HG03354 (cell line): ENCODE measurements around the gene HLTF.
A peak's percentile ranks its signal among the peaks of the same experiment; 100 is the strongest.
"Not testable (repeated sequence)": the region's sequence is repeated elsewhere in the genome, so short reads cannot be mapped to it uniquely, and the experiment has no call there.

Source experiments
- ATAC-seq: cut with Tn5 transposase; IDR thresholded peaks from one replicate; pipeline ENCODE4 v1.9.1; 2021; ENCODE audit warnings: mild to moderate bottlenecking; ENCODE audit not compliant: unreplicated experiment, poor library complexity, severe bottlenecking

Gene HLTF, protein sequence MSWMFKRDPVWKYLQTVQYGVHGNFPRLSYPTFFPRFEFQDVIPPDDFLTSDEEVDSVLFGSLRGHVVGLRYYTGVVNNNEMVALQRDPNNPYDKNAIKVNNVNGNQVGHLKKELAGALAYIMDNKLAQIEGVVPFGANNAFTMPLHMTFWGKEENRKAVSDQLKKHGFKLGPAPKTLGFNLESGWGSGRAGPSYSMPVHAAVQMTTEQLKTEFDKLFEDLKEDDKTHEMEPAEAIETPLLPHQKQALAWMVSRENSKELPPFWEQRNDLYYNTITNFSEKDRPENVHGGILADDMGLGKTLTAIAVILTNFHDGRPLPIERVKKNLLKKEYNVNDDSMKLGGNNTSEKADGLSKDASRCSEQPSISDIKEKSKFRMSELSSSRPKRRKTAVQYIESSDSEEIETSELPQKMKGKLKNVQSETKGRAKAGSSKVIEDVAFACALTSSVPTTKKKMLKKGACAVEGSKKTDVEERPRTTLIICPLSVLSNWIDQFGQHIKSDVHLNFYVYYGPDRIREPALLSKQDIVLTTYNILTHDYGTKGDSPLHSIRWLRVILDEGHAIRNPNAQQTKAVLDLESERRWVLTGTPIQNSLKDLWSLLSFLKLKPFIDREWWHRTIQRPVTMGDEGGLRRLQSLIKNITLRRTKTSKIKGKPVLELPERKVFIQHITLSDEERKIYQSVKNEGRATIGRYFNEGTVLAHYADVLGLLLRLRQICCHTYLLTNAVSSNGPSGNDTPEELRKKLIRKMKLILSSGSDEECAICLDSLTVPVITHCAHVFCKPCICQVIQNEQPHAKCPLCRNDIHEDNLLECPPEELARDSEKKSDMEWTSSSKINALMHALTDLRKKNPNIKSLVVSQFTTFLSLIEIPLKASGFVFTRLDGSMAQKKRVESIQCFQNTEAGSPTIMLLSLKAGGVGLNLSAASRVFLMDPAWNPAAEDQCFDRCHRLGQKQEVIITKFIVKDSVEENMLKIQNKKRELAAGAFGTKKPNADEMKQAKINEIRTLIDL

DNA sequence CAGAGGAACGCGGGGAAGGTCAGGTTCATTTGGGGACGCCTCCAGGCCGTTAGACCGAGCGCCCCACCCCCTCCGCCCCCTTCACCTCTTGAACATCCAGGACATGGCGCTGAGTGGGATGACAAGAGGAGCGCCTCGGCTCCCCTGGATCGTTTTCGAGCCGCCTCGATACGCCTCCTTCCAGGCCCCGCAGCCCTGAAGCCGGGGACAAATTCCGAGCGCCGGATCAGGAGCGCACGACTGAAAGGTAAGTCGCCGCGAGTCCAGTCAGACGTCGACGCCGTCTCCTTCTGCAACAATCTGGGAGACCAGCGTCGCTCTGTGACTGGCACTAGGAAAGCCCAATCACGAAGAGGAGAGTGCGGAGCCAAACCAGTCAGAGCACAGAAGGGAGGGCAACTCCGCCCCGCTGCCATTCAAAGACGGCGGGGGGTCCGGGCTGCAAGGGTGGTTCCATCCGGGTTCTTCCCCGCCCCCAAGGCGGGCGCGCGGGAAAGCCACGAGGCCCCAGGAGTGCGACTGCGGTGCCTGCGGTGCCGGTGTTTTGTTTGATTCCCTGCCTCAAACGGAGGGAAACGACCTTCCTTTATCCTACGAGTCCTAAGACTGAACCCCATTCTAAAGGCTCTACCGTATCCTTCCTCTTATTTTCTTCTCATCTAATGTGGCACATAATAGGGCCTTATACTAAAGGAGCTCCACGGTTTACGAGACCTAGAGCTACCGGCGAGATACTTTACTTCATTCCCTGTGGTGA, at the start of gene HLTF:
Gene HLTF (minus strand): TSS at position 302 of the 757 bp plus-strand sequence. CDS start 197 bp downstream, at position 105.
- peak; percentile 99 for ATAC-seq

DNA sequence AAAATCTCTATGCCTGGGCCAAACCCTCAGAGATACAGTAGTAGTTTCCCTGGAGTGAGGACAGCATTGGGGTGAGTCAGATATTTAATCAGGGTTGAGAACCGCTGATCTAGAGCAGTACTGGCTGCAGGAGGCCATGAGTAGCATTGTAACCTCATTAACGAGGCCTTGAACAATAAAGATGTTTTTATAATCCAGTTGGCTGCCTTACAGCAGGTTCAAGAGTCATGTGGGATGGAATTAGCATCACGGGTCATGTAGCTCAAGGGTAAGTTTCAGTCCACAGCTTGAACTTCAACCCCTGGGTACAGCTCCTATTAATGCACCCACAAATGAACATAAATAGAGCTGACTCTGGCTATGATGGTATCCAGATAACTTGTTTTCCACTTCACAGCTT, 48.2 kb upstream of the HLTF start:
- ATAC-seq, result no peak

DNA sequence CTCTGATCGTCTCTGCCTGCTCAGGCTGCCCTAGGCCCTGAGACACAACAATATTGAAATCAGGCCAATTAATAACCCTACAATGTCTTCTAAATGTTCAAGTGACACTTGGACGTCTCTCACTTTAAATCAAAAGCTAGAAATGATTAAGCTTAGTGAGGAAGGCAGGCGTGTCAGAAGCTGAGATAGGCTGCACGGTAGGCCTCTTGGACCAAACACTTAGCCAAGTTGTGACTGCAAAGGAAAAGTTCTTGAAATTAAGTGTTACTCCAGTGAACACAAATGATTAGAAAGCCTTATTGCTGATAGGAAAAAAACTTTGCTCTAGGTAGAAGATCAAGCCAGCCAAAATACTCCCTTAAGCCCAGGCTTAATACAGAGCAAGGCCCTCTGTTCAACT, 45.3 kb upstream of the HLTF start:
- ATAC-seq, result no peak

DNA sequence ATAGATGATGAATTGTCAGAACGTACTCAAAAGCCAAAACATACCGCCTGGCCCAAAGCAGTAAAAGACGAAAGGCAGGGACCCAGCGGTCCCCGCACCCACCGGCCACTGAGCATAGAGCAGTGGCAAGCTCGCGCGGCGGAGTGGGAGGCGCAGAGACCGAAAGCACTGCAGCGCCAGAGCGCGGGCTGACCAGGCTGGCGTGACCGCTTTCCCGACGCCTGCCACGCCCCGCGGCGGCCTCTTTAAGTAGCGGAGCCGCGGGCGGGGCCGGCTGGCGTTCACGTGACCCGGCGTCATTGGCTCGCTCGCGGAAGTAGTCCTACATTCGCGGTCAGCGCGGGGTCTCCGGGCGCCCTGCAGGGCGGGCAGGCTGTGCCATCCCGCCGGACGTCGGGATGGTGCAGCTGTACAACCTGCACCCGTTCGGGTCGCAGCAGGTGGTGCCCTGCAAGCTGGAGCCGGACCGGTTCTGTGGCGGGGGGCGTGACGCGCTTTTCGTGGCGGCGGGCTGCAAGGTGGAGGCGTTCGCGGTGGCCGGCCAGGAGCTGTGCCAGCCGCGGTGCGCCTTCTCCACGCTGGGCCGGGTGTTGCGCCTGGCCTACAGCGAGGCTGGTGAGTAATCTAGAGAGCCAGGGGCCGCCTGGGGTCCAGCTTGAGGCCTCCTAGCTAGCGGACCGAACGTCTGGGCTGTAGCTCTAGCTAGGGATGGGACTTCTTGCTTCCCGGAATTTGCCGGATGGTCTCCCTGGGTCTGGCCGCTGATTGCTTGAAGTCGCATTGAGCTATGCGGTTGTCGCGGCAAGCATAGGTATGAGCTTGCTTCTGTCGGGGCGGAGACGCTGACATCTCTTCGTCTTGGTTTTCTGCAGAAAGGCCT, 43.2 kb upstream of the HLTF start, which contains the start of gene HPS3:
Gene HPS3 (plus strand): TSS at position 313 of the 880 bp plus-strand sequence. CDS start 86 bp downstream, at position 399.
- ATAC-seq, result peak; percentile 95

DNA sequence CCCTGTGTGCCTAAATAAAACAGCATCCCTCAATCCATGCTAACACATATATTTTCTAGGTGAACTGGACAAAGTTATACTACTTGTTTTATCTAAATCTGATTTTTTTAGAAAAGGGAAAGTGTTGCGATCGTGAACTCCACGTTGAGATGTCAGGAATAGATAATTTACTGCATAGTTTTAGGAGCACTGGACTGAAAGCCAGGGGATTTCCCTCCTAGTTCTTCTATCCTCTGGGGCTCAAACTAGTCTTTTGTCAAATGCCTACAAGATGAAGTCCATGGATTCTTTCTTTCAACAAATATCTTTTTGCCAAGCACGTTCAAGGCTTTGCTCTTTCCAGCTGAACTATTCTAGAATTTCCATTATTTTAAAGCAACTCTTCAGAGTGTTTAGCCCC, 42.5 kb upstream of the HLTF start:
- peak; percentile 2 for ATAC-seq

DNA sequence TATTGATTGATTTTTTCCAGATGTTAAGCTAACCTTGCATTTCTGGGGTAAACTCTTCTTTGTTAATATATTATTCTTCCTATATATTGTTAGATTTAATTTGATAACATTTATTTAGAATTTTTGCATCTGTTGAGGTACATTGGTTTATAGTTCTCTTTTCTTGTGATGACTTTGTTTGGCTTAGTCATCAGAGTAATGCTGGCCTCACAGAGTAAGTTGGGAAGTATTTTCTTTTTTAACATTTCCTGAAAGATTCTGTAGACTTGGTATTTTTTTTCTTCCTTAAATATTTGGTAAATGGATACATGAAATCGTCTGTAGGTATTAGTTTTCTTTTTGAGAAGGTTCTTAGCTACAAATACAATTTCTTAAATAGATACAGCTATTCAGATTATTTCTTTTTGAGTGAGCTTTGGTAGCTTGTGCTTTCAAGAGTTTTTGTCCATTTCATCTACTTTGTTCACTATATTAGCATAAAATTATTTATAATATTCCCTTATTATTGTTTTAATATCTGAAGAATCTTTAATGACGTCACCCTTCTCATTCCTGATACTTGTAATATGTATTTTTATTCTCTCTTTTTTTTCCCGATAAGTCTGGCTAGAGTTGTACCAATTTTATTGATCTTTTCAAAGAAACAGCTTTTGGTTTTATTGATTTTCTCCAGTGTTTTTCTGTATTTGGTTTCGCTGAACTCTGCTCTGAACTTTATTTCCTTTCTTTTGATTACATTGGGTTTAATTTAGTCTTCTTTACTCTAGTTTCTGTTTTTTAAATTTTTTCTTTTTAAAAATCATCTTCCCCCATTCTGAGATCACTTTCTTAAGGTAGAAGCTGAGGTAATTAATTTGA, 36.6 kb upstream of the HLTF start:
- ATAC-seq, result no peak

DNA sequence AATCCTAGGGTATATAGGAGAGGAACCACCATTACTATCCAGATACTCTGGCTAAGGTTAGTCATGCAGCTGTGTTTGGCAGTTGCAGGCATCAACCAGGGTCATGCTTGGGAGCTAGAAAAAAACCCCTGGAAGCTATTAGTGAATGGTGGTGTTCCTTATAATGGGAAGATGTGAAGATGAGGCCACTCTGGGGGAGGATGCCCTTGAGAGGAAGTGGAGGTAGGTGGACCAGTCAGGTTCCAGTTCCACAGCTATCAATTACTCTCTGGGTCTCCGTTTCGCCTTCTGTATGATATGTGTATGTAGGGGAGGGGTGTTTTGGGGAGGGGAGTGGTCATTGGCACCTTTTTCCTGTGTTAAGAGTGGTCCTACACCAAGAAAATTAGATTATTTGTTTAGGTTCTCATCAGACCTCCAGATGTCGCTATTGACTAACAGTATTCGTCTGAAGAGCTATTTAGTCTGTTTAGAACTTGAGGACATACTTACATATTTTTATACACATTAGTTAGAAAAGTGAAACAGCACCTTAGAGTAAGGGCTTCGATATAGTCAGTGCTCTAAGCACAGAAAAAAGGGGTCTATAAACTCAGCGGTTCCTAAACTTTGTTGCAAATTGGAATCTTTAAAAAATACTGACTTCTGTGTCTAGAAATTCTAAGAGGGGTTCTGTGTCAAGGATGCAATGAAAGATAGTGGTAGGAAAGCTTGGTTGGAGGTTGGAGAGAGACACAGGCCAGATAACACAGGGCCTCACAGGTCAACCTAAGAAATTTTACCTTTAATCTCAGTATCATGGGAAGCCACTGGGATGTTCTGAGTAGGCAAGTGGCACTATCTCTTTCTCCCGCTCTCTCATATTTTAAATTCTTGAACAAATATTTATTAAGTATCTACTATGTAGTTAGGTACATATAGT, 34.0 kb upstream of the HLTF start:
- ATAC-seq, result peak; percentile 87

DNA sequence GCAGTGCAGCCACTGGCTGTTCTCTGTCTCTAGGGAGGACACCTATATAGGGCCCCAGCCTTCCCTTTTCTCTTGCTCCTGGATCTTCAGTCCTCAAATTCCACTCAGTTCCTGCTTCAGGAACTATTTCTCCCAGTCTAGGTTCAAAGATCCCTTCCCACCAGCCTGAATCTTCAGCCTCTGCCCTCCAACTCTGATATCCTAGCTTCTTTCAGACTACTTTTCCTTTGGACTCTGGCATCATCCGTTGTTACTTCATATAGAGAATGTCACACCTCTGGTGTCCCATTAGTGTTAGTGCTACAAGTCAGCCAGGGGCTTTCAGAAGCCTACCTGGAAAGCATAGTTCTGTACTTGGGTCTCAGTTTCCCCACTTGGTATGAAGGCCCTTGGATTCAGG, 33.1 kb upstream of the HLTF start:
- no peak for ATAC-seq

DNA sequence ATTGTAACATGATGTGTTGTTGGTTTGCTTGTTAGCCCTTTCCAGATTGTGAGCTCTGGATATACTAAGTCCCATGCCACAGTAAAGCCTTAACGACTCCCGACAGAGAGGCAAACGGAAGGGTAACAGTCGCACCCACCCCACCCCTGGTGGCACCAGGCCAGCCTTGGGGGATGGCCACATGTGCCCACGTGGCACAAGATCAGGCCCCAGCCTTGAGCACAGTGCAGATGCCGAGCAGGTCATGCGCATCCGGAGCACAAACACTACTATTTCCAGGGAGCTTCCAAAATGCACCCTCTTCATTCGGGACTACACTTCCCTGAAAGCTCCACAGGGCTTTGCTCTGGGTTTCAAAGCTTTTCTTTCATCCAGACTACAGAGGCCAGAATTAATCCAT, 32.4 kb upstream of the HLTF start:
- no peak for ATAC-seq

DNA sequence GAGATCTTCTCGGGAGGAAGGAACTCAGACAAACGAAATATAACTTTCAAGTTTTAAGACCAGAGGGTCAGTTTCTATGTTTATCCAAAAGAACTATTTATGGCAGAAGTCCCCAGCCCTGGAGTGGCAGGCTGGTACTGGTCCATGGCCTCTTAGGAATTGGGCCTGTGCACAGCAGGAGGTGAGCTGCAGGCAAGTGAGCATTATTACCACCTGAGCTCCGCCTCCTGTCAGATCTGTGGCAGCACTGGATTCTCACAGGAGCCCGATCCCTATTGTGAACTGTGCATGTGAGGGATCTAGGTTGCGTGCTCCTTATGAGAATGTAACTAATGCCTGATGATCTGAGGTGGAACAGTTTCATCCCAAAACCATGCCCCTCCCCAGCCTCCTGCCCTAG, 28.8 kb upstream of the HLTF start:
- no peak for ATAC-seq

DNA sequence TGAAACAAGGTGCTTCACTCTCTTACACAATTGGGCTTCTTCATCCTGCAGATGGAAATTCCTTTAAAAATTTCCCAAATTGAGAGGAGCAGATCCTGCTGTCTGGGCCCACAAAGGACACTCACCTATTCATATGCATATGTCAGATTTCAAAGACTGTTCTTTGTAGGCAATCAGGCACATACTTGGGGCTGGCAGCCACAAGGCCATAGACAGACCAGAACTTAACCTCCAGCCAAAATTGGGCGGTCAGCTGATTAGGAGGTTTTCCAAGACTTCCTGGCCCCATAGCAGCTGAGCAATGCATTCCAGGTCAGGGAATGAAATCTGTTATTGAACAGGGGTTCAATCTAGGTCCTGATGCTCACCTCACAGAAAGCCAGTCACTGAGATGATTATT, 28.1 kb upstream of the HLTF start:
- no peak for ATAC-seq

DNA sequence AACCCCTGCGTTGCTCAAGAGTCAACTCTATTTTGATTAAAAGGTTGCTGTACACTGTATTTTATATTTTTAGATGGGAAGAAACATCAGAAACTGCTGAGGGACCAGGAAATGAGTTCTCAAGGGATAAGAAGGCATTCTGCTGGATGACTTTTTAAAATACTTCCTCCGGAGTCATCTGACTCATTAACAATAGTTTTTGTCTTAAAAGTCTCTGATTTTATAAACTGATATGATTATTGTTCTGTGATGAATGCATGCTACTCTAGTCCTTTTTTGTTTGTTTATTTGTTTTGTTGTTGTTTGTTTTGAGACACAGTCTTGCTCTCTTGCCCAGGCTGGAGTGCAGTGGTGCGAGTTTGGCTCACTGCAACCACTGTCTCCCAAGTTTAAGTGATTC, 18.2 kb upstream of the HLTF start:
- no peak for ATAC-seq

DNA sequence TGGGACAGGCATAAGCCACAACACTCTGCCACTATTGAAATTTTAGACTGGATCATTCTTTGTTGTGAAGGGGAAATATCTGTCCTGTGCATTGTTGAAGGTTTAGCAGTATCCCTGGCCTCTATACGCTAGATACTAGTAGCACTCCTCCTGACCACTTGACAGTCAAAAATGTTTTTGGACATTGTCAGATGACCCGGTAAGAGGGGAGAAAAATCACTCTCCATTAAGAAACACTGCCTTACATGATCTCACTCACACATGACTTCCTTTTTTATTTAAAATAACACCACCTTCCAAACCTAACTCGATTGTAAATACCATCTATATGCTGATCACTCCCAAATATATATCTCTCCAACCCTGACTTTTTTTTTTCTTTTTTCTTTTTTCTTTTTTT, 15.3 kb upstream of the HLTF start:
- ATAC-seq, result no peak

DNA sequence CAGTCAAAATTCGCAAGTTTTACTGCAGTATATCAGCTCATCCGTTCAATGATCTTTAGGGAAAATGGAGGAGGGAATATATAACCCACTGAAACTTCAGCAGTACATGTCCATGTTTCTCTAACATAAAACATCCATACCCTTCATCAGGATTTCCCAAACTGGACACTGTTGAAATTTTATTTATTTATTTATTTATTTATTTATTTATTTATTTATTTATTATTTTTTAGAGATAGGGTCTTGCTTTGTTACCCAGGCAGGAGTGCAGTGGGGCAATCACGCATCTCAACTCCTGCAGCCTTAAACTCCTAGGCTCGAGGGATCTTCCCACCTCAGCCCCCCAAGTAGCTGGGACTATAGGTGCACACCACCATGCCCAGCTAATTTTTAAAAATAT, 14.8 kb upstream of the HLTF start:
- ATAC-seq, result no peak

DNA sequence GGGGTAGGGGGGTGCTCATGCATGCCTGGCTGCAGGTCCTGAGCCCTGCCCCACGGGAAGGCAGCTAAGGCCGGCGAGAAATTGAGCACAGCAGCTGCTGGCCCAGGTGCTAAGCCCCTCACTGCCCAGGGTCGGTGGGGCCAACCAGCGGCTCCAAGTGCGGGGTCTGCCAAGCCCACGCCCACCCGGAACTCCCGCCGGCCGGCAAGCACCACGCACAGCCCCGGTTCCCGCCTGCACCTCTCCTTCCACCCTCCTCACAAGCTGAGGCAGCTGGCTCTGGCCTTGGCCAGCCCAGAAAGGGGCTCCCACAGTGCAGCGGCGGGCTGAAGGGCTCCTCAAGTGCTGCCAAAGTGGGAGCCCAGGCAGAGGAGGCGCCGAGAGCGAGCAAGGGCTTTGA, 11.7 kb upstream of the HLTF start:
- ATAC-seq, result not testable (repeated sequence)

DNA sequence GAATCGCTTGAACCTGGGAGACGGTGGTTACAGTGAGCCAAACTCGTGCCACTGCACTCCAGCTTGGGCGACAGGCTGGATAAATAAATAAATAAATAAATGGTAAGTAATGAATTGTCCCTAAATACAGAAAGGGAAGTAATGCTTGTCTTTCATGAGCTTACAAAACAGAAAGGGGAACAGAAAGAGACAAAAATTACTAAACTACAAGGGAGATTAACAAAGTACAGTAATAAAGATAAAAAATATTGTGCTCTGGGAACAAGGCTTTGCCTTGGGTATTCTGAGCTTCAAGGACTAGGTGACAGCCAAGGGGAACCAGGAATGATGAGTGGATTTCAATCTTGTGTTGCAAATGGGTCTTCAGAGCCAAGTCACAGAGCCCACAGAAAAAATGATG, 9.2 kb upstream of the HLTF start:
- peak; percentile 85 for ATAC-seq

DNA sequence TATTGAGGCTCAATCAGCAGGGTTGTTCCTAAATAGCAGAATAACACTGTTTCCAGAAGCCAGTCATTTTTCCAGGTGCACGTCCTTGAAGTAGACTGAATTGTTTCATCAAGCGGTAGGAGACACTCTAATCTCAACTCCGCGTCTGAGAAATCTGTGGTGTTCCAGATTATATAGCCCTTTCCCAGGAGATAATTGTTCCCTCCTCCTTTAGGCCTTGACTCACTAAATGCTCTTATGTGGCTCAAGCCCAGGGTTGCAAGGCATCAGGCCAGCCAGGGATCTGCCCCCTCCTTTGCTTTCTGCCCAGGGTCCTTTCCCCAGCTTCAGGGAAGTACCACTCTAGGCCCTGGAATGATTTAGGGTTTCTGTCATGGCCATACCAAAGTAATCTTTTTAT, 5.7 kb upstream of the HLTF start:
- ATAC-seq, result no peak
